Measurements from ENCODE around the gene POLR2A.
"Not testable (repeated sequence)": the region's sequence is repeated elsewhere in the genome, so short reads cannot be mapped to it uniquely, and the experiment has no call there.

POLR2A gene

DNA sequence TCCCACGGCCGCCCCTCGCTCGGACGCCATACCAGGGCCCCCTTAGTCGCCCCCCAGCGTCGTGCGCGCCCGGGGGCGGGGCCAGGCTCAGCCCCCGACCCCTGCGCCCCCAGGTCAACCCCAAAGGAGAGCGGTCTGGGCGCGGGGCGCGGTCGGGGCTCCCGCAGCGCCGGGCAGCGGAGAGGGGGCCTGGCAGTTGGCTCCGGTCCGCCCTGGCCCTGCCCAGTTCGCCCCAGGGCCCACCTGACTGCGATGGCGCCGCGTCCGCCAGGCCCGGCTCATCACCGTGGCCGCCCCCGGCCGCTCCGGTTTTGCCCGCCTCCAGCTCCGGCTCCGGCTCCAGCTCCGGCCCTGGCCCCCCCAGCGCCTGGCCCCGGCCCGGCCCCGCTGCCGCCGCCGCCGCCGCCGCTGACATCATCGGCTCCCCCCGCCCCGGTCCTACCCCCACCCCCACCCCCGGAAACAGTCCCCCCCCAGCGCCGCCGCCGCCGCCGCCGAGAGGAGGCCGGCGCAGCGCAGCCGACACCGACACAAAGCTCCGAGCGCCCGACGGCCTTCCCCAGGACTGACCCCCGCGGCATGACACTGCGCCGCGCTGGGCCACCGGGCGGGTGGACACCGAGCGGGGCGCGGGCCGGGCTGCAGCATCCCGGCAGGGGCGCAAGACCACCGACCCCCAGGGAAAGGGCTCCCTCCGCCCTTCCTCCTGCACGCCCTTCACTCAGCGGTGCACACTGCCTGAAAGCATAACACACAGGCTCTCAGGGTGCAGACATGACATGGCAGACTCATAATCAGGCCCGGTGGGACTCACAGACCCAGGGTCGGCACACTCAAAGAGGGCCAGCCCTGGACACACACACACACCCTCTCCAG is 4.7 kb upstream of the POLR2A start, which contains the start of gene ZBTB4:
Gene ZBTB4, minus strand, starts transcription at position 419 of the 876 bp plus-strand sequence. CDS start 12,830 bp downstream, outside the sequence.
- peak; percentile 40 for DNase-seq (ENCODE audit: low spot score)

DNA sequence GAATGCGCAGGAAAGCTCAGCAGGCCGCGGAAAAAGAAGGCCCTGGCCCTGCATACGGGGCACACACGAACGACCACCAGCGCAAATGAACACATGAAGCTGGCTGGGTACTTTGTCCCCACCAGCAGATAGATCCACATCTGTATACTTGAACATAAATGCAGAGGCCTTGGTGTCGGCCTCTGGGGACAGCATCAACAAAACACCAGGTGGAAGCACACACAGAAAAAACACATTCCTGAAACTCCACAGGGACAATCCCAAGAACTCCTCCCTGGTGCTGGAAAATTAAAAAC is 4.1 kb upstream of the POLR2A start:
- DNase-seq (ENCODE audit: low spot score): no peak

DNA sequence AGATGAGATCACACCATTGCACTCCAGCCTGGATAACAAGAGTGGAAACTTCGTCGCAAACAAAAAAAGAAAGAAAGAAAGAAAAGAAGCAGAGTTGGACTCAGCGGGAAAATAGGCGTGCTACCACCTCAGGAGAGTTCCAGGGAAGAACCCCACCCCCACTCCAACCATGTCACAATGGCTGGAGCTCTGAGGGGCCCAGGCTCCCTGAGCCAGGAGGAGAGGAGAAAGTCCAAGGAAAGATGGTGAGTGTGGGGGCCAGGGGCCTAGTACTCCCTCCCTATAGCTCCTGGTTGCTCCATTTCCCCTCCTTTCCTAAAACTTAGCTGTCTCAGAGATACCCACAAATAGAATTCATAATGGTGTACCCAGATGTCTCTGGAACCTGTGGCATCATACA is 2.9 kb upstream of the POLR2A start, which contains the start of gene SLC35G6:
Gene SLC35G6, plus strand, starts transcription at position 172 of the 400 bp plus-strand sequence. Its CDS starts 71 bp downstream, at position 243.
- not testable (repeated sequence) for DNase-seq (ENCODE audit: low spot score)

DNA sequence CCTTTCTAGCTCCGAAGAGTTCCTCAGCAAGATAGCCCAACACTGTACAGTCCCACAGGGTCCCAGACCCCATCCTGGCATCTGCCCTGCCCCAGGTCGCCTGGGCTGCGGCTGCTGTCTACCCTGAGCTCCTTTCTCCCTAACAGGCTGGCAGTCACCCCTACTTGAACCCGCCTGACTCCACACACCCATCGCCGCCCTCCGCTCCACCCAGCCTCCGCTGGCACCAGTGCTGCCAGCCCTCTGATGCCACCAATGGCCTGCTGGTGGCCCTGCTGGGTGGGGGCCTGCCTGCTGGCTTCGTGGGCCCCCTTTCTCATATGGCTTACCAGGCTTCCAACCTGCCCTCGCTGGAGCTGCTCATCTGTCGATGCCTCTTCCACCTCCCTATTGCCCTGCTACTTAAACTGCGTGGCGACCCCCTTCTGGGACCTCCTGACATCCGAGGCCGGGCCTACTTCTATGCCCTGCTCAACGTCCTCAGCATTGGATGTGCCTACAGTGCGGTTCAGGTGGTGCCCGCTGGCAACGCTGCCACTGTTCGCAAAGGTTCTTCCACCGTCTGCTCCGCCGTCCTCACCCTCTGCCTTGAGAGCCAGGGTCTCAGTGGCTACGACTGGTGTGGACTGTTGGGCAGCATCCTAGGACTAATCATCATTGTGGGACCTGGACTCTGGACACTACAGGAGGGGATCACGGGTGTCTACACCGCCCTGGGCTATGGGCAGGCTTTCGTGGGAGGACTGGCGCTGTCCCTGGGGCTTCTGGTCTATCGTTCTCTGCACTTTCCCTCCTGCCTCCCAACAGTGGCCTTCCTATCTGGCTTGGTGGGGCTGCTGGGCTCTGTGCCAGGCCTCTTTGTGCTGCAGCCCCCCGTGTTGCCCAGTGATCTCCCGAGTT is 2.1 kb upstream of the POLR2A start:
- not testable (repeated sequence) for DNase-seq (ENCODE audit: low spot score)

DNA sequence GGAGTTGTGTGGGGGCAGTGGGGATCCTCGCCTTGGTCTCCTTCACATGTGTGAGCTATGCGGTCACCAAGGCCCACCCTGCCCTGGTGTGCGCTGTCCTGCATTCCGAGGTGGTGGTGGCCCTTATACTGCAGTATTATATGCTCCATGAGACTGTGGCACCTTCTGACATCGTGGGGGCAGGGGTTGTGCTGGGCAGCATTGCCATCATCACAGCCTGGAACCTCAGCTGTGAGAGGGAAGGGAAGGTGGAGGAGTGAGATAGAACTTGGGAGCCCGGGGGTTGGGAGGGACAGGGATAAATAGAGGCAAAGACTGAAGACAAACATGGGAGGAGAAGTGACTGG is 1.5 kb upstream of the POLR2A start:
- DNase-seq (ENCODE audit: low spot score): not testable (repeated sequence)

DNA sequence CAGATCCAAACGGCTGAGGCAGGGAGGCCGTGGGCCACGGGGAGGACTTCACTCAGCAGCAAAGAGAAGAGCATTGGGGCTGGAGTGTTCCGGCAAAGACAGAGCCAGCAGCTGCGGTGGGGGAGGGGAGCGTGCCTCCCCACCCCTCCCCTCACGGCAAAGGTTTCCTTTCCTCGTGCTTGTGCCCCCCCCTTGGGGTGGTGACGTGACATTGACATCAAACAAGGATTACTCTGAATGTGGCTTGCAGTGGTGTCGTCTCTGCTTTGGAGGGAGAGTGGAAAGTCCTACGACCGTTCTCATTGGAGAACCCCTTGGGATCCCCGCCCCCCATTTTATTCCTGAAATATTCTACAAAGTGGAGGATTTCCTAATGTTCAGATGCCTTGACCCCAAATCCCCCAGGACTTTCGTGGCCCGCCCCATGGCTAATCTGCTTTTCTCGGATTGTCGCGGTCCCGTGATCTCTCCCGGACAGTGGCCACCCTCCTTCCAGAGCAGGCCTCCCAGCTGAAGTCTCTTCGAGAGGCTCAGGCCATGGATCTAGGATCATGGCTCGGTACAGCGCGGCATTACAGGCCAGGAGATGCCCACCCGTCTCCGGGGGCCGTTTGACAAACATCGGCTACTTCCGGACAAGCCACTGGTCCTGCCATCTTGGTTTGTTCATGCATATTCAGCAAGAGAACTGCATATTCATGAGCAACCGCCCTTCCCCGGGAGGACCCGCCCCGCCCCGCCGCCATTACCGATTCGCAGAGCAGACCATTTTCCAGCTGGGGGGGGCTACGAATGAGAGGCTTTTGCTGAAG is 705 bp upstream of the POLR2A start:
- DNase-seq (ENCODE audit: low spot score): peak; percentile 89

DNA sequence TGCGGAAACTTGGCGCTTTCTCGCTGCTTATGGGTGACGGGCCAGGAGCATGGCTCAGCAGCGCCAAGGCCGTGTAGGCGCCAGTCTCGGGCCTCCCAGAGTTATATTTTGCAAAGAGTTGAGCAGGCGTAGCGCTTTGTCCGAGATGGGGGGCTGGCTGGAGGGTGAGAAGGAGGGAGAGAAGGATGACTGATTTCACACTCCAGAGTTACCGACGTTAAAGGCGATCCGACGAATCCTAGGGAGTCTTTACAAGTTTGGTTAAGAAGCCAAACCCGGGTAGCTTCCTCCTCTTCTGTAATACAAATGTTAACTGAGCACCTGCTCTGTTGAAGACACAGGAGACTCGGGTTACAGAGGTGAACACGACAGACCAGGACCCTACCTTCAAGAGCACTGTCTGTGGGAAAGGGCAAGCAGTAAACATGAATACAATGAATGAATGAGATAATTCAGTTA is 782 bp downstream of the POLR2A start:
- peak; percentile 61 for DNase-seq (ENCODE audit: low spot score)

DNA sequence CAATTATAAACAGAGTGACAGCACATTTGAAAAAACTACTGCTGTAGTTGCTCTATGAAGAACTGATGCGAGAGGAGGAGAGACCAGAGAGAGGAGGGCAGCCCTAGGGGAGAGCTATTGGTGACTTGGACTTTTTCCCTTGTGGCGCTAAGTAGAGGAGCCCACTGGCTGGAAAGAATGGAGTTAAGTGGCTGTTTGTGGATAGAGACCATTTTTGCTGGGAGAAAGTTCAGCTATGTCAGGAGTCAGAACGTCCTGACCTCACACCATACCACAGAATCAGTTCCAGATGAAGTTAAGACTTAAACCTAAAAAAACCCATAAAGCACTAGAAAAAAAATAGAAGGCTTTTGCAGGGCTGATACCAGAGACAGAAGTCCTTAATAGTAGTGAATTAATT is 2.0 kb downstream of the POLR2A start:
- no peak for DNase-seq (ENCODE audit: low spot score)

DNA sequence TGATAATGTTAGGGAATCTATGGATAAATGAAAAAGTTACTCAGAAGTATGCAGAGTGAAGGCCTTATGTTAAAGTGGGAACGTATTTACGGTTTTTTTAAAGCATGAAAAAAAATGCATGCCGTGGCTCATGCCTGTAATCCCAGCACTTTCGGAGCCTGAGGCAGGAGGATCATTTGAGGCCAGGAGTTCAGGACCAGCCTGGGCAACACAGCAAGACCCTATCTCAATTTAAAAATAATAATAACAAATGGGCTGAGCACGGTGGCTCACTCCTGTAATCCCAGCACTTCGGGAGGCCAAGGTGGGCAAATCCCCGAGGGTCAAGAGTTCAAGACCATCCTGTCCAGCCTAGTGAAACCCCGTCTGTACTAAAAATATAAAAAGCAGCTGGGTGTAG is 6.0 kb downstream of the POLR2A start:
- no peak for DNase-seq (ENCODE audit: low spot score)

DNA sequence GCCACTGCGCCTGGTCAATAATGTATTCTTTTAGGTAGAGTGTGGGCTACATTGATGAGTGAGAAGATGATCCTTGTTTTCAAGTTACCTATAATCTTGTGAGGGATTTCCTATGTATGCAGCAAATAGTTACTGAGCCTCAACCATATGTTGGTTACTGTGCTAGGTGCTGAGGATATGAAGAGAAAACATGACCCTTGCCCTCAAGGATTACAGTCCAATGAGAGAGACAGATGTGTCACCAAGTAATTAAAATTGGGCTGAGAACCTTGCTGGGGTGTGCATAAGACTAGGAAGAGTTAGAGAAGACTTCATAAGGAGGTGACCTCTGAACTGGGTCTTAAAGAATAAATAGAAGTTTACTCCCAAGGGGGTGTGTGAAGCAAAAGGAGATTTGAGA is 7.4 kb downstream of the POLR2A start:
- DNase-seq (ENCODE audit: low spot score): no peak

DNA sequence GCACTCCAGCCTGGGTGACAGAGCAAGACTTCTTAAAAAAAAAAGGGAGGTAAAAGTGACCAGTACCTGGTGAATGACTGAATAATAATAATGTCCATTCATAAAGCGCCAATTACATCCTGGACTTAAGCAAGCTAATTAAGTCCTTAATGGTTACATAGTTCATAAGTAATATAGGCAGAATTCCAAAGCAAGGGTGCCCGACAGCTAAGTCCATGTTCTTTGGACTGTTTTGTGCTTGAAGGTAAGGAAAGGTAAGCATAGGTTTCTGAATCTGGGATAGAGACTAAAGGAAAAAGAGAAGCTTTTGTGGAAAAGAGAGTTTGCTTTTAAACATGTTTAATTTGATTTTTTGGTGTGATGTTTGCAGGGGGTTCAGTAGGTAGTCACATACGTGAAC is 9.8 kb downstream of the POLR2A start:
- no peak for DNase-seq (ENCODE audit: low spot score)

DNA sequence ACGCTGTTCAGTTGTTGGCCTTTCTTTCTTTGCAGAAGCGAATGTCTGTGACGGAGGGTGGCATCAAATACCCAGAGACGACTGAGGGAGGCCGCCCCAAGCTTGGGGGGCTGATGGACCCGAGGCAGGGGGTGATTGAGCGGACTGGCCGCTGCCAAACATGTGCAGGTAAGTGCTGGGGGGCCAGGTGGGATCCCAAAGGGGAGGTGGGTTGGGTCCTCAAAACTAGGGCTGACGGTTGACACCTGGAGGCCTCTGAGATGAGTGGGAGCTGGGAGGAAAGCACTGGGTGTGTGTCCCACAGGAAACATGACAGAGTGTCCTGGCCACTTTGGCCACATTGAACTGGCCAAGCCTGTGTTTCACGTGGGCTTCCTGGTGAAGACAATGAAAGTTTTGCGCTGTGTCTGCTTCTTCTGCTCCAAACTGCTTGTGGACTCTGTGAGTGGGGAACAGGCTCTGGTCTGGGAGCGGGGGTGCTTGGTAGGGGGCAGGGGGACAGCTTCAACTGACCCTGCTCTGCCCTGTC is 11.8 kb downstream of the POLR2A start:
- no peak for DNase-seq (ENCODE audit: low spot score)

DNA sequence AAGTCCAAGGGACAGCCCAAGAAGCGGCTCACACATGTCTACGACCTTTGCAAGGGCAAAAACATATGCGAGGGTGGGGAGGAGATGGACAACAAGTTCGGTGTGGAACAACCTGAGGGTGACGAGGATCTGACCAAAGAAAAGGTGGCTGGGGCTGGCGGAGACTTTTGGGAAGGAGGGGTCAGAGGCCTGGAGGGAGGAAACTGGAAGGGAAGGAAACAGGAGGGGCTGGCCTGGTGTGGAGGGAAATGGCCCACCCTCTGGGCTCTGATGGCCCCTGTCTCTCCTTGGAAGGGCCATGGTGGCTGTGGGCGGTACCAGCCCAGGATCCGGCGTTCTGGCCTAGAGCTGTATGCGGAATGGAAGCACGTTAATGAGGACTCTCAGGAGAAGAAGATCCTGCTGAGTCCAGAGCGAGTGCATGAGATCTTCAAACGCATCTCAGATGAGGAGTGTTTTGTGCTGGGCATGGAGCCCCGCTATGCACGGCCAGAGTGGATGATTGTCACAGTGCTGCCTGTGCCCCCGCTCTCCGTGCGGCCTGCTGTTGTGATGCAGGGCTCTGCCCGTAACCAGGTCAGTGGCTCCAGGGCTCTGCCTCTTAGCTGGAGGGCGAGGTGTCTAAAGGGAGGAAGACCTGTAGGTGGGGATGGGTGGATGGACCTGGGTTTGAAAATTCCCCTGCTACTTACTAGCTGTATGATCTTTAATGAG is 12.5 kb downstream of the POLR2A start:
- no peak for DNase-seq (ENCODE audit: low spot score)

DNA sequence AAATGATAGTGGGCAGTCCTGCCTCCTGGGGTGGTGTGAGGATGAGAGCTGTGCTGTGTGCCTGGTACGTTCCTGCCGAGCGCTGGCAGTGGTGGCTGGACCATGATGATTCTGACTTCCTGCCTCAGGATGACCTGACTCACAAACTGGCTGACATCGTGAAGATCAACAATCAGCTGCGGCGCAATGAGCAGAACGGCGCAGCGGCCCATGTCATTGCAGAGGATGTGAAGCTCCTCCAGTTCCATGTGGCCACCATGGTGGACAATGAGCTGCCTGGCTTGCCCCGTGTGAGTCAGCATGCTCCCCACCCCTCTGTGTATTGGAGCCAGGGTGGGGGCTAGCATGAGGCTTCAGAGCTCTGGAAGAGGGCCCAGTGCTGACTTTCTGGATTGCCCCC is 13.1 kb downstream of the POLR2A start:
- DNase-seq (ENCODE audit: low spot score): no peak

DNA sequence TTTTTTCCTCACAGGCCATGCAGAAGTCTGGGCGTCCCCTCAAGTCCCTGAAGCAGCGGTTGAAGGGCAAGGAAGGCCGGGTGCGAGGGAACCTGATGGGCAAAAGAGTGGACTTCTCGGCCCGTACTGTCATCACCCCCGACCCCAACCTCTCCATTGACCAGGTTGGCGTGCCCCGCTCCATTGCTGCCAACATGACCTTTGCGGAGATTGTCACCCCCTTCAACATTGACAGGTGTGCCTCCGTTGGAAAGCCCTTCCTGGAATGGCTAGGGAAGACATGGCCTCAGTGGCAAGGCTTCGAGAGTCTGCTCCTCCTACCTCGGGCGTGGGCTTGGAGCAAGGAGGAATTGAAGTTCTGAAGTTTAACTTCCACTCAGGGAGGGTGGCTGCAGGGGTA is 13.5 kb downstream of the POLR2A start:
- no peak for DNase-seq (ENCODE audit: low spot score)

DNA sequence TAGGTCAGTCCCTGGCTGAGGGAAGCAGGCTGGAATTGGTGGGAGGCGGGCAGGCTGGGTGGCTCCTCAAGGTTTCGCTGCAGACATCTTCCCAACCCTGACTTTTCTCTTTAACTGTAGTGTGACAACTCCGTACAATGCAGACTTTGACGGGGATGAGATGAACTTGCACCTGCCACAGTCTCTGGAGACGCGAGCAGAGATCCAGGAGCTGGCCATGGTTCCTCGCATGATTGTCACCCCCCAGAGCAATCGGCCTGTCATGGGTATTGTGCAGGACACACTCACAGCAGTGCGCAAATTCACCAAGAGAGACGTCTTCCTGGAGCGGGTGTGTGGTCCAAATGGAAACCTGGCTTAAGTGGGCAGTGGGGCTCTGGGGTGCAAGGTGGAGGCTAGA is 15.0 kb downstream of the POLR2A start:
- no peak for DNase-seq (ENCODE audit: low spot score)

DNA sequence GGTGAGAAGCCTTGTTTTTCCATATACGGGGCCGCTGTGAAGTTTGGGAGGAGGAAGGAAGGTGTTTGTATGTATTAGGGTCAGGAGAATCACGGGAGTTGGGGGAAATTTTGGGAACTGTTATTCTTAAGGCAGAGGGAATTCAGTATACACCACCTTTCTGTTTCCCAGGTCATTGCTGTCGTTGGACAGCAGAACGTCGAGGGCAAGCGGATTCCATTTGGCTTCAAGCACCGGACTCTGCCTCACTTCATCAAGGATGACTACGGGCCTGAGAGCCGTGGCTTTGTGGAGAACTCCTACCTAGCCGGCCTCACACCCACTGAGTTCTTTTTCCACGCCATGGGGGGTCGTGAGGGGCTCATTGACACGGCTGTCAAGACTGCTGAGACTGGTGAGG is 17.6 kb downstream of the POLR2A start:
- no peak for DNase-seq (ENCODE audit: low spot score)

DNA sequence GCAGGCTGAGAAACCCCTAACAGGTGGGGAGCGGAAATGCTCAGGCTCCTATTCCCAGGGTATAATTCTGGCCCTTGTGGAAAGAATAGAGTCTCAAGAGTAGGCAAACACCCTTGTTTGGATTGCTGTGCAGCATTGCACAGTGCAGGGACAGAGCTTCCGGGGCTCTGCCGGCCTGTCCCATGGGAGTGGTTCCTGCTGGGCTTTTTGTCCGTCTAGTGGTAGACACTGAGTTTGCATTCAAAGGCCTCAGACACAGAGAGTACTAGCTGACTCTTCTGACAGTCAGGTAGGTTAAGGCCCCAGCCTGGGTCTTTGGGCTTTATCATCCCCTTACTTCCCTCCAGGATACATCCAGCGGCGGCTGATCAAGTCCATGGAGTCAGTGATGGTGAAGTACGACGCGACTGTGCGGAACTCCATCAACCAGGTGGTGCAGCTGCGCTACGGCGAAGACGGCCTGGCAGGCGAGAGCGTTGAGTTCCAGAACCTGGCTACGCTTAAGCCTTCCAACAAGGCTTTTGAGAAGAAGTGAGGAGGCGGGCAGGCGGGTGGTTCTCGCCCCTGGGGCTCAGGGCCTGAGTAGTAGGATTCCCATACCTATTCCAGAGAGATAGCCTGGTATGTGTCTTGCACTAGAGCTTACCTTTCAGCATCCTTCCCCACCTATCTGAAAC is 18.1 kb downstream of the POLR2A start:
- DNase-seq (ENCODE audit: low spot score): no peak

DNA sequence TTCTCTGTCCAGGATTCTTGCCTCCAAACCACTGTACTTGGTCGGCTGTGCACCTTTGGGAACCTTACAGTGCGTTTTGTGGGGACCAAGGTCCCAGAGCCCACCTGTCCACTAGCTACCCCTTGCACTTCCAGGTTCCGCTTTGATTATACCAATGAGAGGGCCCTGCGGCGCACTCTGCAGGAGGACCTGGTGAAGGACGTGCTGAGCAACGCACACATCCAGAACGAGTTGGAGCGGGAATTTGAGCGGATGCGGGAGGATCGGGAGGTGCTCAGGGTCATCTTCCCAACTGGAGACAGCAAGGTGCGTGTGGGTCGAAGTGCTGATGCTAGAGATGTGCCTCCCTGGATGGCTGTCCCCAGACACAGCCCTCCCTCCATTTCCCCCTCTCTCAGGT is 18.8 kb downstream of the POLR2A start:
- no peak for DNase-seq (ENCODE audit: low spot score)

DNA sequence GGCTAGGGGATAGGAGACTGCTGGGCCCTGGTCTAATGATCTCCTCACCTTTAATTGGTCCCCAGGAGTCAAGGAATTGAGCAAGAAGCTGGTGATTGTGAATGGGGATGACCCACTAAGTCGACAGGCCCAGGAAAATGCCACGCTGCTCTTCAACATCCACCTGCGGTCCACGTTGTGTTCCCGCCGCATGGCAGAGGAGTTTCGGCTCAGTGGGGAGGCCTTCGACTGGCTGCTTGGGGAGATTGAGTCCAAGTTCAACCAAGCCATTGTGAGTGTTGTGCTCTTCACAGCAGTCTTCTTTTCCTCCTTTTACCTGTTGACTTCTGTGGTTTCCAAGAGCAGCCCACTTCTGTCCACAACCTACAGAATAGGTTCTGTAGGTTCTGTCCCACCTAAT is 19.4 kb downstream of the POLR2A start:
- DNase-seq (ENCODE audit: low spot score): no peak

DNA sequence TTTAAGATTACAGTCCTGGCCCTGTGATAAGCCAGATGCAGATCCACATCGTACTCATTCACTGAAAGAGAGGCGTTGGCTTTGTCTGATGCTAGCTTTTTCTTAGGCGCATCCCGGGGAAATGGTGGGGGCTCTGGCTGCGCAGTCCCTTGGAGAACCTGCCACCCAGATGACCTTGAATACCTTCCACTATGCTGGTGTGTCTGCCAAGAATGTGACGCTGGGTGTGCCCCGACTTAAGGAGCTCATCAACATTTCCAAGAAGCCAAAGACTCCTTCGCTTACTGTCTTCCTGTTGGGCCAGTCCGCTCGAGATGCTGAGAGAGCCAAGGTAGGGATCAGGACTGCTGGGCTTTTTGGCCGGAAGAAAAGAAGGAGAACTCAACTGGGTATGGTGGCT is 24.0 kb downstream of the POLR2A start:
- DNase-seq (ENCODE audit: low spot score): no peak
